Psoas muscle (tissue), 8 donors: ENCODE data around the gene MED25. TPM values are rescaled to one million over a fixed set of nuclear protein-coding genes. Genes with fewer than 3 reads are reported as not detected.

ENCODE experiments used
- ATAC-seq, 4 donors: fragments of 200-7000 bp; cut with Tn5 transposase; one replicate each; pipeline ENCODE4 v1.9.1; 2020; ENCODE audit warnings: moderate library complexity in 3 of 4, mild to moderate bottlenecking in 2 of 4
- DNase-seq, 2 donors: peaks; one replicate each; pipeline ENCODE4 v3.0.0-alpha.2; 2020
- H3K27ac ChIP-seq: fragments of 200-600 bp; one replicate; pipeline ENCODE4 v1.8.0; 2022
- H3K27me3 ChIP-seq, 3 donors: fragments of 200-600 bp in 1 of 3; one replicate each; pipeline versions ENCODE4 v1.6.1 to v1.8.0; 2013 to 2022; ENCODE audit warnings: low read length in 2 of 3, mild to moderate bottlenecking in 2 of 3, moderate library complexity in 1 of 3; ENCODE audit not compliant: insufficient read depth in 3 of 3
- H3K36me3 ChIP-seq, 2 donors: fragments of 200-600 bp in 1 of 2; one replicate each; pipeline versions ENCODE4 v1.6.1 to v1.8.0; 2013 to 2022; ENCODE audit warnings: low read depth in 1 of 2, mild to moderate bottlenecking in 1 of 2, moderate library complexity in 1 of 2; ENCODE audit not compliant: insufficient read depth in 1 of 2
- H3K4me1 ChIP-seq: fragments of 200-600 bp; one replicate; pipeline ENCODE4 v1.8.0; 2022
- H3K4me3 ChIP-seq: fragments of 200-600 bp; one replicate; pipeline ENCODE4 v1.8.0; 2022; ENCODE audit warnings: mild to moderate bottlenecking
- H3K9me3 ChIP-seq: fragments of 200-600 bp; one replicate; pipeline ENCODE4 v1.8.0; 2022
- WGBS, 3 donors: extraction: QIAGEN DNeasy Blood & Tissue Kit; methylation state at CpG; one replicate each; pipeline versions ENCODE4 v1.1.6 to v1.1.7; 2013; 5-methylcytosine and 5-hydroxymethylcytosine counted together
- intact Hi-C, 2 donors: fragments of 100-400 bp; cut with DNase I; formaldehyde crosslinking; loops; one replicate each; pipeline versions ENCODE4 v1.11.0 to v1.14.2; 2022
- polyA plus RNA-seq, 3 donors: library from polyadenylated mRNA; stranded (reverse); fragments of 200-250 nt; gene quantifications; one replicate each; pipeline ENCODE4 v1.2.3, GENCODE V29; 2013
- total RNA-seq, 4 donors: library from RNA; stranded (reverse); fragmentation: NEBNext Ultra II Directional in 2 of 4; extraction: Animal tissue kit (Norgen Biotek cat#: 25700) in 2 of 4; gene quantifications; one replicate each; pipeline versions ENCODE4 v1.2.1 to v1.2.4, GENCODE V29; 2021 to 2023
- TF ChIP-seq, protein P1 (sequence below): fragments of 200-600 bp; IDR thresholded peaks from one replicate; pipeline ENCODE4 v1.8.0; 2022; ENCODE audit warnings: antibody characterized with exemption
- donor health status: healthy with polysubstance abuse.
- donor health status: DM: no; HTN: no; CAD: no; lungs with moderate emphysema.
- donor health status: Bipolar disorder and iron deficiency.
- donor health status: healthy.
- donor health status: DM: yes; HTN: yes; CAD: no.
- donor health status: DM: no; HTN: no; CAD: no.
- donor health status: DM: no; HTN: no; CAD: no.
- donor health status: DM: yes; HTN: yes; CAD: no.

MED25 gene
- total and polyA plus RNA-seq, 7 donors = 24.5 to 125 (median 76.8) TPM

DNA sequence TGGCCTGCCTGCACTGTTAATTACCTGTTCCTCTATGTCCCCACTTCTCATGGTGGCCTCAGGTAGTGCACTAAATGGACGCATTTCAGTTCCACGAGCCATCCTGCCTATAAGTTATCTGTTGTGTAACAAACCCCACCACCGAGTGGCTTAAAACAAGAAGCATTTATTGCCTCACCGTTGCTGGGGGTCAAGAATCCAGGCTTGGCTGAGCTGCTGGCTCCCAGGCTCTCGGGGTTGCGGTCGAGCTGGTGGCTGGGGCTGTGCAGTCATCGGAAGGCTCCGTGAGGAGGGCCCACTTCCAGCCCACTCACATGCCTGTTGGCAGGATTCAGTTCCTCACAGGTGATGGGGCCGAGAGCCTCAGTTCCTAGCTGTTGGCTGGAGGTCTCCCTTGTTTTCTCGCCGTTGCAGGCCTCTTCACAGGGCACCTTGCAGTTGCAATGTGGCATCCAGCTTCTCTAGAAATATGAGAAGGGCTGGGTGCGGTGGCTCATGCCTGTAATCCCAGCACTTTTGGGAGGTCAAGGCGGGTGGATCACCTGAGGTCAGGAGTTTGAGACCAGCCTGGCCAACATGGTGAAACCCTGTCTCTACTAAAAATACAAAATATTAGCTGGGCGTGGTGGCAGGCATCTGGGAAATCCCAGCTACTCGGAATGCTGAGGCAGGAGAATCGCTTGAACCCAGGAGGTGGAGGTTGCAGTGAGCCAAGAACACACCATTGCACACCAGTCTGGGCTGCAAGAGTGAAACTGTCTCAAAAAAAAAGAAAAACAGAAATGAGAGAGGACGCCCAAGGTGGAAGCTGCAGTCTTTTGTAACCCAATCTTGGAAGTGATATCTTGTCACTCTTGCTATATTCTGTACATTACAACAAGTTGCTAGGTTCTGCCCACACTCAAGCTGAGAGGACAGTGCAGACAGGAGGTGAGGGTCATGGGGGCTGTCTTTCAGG, 26.3 kb downstream of the MED25 start:
- no peaks in the 10 kb centered on the region for H3K9me3 ChIP-seq
- H3K27ac ChIP-seq = peak overlapping the region; percentile 72
- H3K4me3 ChIP-seq = no peak overlapping the region
- 26 to 37% (median 26%) methylated on average over 18 of the region's 18 CpGs for WGBS, 3 donors
- ATAC-seq (peak; percentile 71 to 91 (median 78)), DNase-seq (peak in 1 of 2 donors; percentile 75)
- TF ChIP-seq, protein P1, sequence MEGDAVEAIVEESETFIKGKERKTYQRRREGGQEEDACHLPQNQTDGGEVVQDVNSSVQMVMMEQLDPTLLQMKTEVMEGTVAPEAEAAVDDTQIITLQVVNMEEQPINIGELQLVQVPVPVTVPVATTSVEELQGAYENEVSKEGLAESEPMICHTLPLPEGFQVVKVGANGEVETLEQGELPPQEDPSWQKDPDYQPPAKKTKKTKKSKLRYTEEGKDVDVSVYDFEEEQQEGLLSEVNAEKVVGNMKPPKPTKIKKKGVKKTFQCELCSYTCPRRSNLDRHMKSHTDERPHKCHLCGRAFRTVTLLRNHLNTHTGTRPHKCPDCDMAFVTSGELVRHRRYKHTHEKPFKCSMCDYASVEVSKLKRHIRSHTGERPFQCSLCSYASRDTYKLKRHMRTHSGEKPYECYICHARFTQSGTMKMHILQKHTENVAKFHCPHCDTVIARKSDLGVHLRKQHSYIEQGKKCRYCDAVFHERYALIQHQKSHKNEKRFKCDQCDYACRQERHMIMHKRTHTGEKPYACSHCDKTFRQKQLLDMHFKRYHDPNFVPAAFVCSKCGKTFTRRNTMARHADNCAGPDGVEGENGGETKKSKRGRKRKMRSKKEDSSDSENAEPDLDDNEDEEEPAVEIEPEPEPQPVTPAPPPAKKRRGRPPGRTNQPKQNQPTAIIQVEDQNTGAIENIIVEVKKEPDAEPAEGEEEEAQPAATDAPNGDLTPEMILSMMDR = no peak
- H3K27me3 ChIP-seq = no peaks in the 10 kb centered on the region
- intact Hi-C loops = no loop called here
- H3K4me1 ChIP-seq = peaks cover 25% of the 10 kb centered on the region
- H3K36me3 ChIP-seq = peaks cover 0 to 10% of the 10 kb centered on the region in 2 donors

DNA sequence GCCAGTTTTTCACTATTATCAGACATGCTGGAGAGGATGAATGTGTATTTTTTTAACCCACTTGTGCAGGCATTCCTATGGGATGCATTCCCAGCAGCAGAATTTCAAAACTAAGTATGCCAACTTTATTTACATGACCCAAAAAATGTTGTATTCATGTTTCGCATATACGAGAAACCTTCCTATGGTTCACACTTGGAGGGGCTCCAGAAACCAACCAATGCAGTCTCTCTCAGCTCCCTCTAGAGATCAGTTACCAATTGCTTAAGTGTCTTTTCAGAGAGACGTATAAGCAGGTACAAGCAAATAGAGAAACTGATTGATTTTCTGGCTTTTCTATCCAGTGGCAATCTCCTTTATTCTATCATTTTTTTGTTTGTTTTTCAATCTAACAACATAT, 27.3 kb downstream of the MED25 start:
- H3K36me3 ChIP-seq = peaks cover 0 to 4% of the 10 kb centered on the region in 2 donors
- TF ChIP-seq, protein P1 = no peak
- DNase-seq (no peak), ATAC-seq (no peak)
- H3K4me3 ChIP-seq = no peak overlapping the region
- no peaks in the 10 kb centered on the region for H3K9me3 ChIP-seq
- 28 to 60% (median 41%) methylated on average over 3 of the region's 3 CpGs for WGBS, 3 donors
- no peaks in the 10 kb centered on the region for H3K27me3 ChIP-seq
- intact Hi-C loops = no loop called here
- H3K4me1 ChIP-seq = peaks cover 21% of the 10 kb centered on the region
- H3K27ac ChIP-seq = peak overlapping the region; percentile 72

DNA sequence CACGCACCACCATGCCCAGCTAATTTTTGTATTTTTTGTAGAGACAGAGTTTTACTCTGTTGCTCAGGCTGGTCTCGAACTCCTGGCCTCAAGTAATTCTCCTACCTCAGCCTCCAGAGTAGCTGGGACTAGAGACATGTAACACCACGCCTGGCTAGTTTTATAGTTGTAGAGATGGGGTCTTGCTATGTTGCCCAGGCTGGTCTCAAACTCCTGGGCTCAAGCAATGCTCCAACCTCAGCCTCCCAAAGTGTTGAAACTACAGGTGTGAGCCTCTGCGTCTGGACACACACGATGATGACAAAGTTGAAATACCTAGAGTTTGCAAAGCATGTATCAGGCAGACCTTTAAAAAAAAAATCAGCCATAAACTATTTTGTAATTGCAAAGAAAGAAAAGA, 28.3 kb downstream of the MED25 start:
- ATAC-seq = no peak
- H3K4me3 ChIP-seq = no peak overlapping the region
- H3K9me3 ChIP-seq = no peaks in the 10 kb centered on the region
- no peaks in the 10 kb centered on the region for H3K27me3 ChIP-seq
- DNase-seq = no peak
- TF ChIP-seq, protein P1 = no peak
- WGBS, 3 donors = 72 to 86% (median 82%) methylated on average over 5 of the region's 5 CpGs
- peaks cover 21% of the 10 kb centered on the region for H3K4me1 ChIP-seq
- H3K27ac ChIP-seq = peak overlapping the region; percentile 72
- no peaks in the 10 kb centered on the region for H3K36me3 ChIP-seq
- intact Hi-C loops = no loop called here

DNA sequence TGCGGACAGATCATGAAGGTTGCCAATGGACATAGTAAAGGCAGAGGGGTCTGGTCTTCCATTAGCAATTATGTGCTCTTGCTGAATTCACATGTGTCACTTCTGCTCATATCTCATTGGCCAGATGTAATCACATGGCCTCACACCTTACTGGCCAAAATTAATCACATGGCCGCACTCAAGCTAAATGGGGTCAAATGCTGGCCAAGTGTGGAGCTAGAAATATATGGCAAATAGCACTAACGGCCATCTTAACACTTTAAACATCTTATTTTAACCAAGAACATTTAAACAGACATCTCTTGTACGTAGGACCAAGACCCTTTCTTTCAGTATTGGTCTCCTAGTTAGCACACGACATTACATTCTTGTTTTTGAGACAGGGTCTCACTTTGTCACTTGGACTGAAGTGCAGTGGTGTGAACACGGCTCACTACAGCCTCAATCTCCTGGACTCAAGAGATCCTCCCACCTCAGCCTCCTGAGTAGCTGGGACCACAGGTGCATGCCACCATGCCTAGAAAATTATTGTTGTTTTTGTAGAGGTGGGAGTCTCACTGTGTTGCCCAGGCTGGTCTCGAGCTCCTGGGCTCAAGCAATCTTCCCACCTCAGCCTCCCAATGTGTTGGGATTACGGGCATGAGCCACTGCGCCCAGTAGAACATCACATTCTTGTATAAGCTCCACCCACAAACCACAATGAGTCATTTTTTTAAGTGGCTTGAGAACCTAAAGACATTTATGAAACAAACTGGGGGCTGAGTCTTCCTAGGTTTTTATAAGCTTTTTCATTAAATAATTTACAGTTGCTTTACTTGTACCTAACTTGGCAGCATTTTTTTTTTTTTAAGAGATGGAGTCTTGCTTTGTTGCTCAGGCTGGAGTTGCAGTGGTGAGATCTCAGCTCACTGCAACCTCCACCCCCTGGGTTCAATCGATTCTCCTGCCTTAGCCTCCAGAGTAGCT, 29.9 kb downstream of the MED25 start:
- intact Hi-C loops = no loop called here
- peaks cover 34% of the 10 kb centered on the region for H3K4me1 ChIP-seq
- peak overlapping the region; percentile 9 for H3K27ac ChIP-seq
- 90 to 94% (median 94%) methylated on average over 10 of the region's 10 CpGs for WGBS, 3 donors
- no peaks in the 10 kb centered on the region for H3K36me3 ChIP-seq
- ATAC-seq = no peak
- H3K27me3 ChIP-seq = no peaks in the 10 kb centered on the region
- H3K4me3 ChIP-seq = no peak overlapping the region
- DNase-seq = no peak
- no peaks in the 10 kb centered on the region for H3K9me3 ChIP-seq
- TF ChIP-seq, protein P1 = no peak
